DOHH2 (cell line): ENCODE measurements around the gene ASB7.

Experiments used
- EZH2phosphoT487 ChIP-seq: fragments of 200-600 bp; sonication (generic); IDR thresholded peaks from 2 replicates; pipeline ENCODE4 v1.6.1; 2017; ENCODE audit warnings: borderline replicate concordance, mild to moderate bottlenecking, antibody characterized with exemption, low read length, moderate library complexity, mixed read lengths
- TF ChIP-seq, protein P1 (sequence below): fragments of 200-600 bp; sonication (generic); IDR thresholded peaks from one replicate; pipeline ENCODE4 v1.5.1; 2014; ENCODE audit warnings: antibody characterized with exemption, mild to moderate bottlenecking, low read depth, low read length; ENCODE audit not compliant: poor library complexity, severe bottlenecking

DNA sequence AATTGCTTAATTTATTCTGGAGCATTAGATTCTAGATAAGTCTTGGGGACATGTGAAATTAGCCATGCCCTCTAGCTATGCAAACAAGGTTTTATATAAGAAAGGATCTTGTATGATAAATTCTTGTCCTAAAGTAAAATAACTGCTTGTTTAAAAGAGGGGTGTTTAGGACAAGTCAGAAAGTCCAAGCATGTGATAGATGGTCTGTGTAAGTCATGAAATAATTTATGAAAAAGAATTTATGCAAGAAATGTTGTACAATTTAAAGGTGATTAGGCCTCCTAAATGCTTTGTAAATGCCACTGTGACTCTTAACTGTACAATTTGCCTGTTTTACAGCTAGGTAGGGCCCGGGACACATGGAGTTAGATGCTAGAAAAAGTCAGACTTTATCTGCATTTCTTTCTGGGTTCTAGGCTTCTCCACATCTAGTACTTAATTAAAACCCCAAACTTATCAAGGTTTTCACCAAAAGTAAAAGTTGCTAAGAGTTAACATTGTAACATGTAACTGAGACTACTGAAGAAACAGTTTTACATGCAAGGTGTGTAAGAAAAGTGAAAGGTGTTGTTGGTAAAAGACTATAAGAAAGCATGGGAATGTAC lies 13.6 kb upstream of the ASB7 start:
- TF ChIP-seq, protein P1, sequence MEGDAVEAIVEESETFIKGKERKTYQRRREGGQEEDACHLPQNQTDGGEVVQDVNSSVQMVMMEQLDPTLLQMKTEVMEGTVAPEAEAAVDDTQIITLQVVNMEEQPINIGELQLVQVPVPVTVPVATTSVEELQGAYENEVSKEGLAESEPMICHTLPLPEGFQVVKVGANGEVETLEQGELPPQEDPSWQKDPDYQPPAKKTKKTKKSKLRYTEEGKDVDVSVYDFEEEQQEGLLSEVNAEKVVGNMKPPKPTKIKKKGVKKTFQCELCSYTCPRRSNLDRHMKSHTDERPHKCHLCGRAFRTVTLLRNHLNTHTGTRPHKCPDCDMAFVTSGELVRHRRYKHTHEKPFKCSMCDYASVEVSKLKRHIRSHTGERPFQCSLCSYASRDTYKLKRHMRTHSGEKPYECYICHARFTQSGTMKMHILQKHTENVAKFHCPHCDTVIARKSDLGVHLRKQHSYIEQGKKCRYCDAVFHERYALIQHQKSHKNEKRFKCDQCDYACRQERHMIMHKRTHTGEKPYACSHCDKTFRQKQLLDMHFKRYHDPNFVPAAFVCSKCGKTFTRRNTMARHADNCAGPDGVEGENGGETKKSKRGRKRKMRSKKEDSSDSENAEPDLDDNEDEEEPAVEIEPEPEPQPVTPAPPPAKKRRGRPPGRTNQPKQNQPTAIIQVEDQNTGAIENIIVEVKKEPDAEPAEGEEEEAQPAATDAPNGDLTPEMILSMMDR, result no peak
- no peak for TF ChIP-seq EZH2phosphoT487
